ENCODE measurements around the gene JPH3.
A peak's percentile ranks its signal among the peaks of the same experiment; 100 is the strongest.

JPH3 gene

DNA sequence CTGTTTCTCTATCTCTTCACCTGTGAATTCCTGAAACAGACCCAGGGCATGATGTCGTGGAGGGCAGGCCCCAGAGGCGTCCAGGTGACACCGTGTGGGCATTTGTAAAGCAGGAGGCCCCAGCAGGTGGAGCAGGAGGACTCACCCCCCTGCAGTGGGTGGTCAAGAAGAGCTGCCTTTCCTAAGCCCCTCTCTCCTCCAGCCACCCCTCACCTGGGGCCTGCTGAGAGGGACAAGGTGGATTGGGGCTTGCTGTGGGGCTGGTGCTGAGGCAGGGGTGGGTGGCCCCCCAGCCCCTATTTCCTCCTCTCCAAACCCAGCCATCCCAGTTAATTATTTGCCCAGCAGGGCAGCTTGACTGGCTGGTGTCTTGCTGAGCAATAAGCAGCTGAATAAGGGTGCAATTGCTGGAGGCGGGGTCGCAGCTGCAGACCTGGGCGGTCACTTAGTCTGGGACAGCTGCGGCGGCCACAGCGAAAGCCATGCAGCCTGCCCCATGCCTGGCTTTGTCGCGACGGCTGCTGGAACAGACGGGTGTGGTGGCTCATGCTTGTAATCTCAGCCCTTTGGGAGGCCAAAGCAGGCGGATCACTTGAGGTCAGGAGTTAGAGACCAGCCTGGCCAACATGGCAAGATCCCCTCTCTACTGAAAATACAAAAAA is 56.4 kb downstream of the JPH3 start:
- ChIA-PET POLR2A (ENCODE audit: low non-redundant PET) (interaction anchor here (0.5 kb wide), 1 partner anchor 33 kb away, joined by 3 read pairs; no protein-coding TSS in a partner anchor), CTCF (interaction anchor here (0.5 kb wide), 1 partner anchor 111 kb away, joined by 3 read pairs; no protein-coding TSS in a partner anchor)
- no peak overlapping the region for H3K27ac ChIP-seq
- no peak for TF ChIP-seq CTCF (conservative IDR thresholded peaks at IDR 0.05; ENCODE audit: low read depth)
- no peak for DNase-seq (ENCODE audit: low spot score)

DNA sequence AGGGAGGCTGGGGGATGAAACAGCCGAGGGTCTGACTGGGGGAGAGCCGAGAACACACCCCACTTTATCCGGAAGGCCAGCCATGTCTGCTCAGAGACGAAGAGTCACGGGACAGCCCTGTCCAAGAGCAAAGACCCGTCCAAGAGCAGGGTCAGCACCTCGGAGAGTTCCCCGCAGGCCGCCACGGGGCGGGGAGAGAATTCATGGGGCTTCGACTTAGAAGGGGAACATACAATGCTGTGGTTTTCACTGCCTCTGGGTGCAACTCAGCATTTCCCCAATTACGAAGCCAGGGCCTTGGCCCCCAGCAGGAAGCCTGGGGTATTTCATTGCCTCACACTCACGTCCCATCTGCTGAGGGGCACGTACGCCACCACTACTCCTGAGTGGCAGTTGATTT is 59.3 kb downstream of the JPH3 start:
- ChIA-PET POLR2A (ENCODE audit: low non-redundant PET) (no interaction called here), CTCF (no interaction called here)
- H3K27ac ChIP-seq, result no peak overlapping the region
- peak; percentile 55 for DNase-seq (ENCODE audit: low spot score)
- TF ChIP-seq CTCF (conservative IDR thresholded peaks at IDR 0.05; ENCODE audit: low read depth), result no peak

- POLR2A ChIA-PET (ENCODE audit: low non-redundant PET), result no interaction called here
Measured at GRCh38 chr16:87662254-87663204, 60.2 kb downstream of the JPH3 start.

DNA sequence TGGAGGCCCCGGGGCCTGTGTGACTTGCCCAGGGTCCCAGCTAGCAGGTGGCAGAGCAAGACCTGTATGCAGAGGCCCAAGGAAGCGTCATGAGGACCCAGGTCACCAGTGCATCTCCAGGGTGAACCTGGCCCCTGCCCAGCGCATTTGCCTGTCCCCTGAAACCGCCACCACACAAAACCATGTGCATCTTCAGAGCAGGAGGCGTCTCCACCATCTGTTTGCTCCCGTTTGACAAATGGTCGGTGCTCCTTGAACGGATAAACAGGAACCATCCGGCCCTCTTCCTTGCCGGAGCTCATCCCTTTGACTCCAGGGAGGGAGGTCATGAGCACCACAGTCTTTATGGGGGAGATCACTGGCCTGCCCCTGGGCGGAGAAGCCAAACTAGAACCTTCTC is 62.5 kb downstream of the JPH3 start:
- DNase-seq (ENCODE audit: low spot score), result no peak
- H3K27ac ChIP-seq, result no peak overlapping the region
- ChIA-PET POLR2A (ENCODE audit: low non-redundant PET) (no interaction called here), CTCF (no interaction called here)
- TF ChIP-seq CTCF (conservative IDR thresholded peaks at IDR 0.05; ENCODE audit: low read depth), result no peak

More at GRCh38 chr16:87662254-87663204, 60.2 kb downstream of the JPH3 start:
- no peak for TF ChIP-seq CTCF (conservative IDR thresholded peaks at IDR 0.05; ENCODE audit: low read depth)
- DNase-seq (ENCODE audit: low spot score), result no peak
- CTCF ChIA-PET, result no interaction called here
- no peak overlapping the region for H3K27ac ChIP-seq

DNA sequence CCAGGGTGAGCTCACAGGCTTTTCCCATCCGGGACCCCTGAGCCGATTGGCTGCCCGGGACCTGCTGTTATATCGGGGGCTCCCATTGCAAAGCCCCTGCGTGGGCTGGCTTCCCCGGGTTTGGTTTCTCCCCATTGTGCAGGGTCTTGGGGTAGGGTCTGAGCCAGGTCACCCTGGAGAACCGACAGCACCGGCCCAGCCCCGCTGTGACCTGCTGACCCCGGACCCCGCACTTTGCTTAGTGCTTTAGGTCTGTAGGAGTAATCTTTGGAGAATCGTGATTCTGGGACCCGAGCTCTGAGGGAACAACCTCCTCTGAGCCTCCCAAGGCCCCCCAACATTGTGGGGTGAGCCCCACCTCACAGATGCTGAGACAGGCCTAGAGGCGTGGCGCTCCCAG is 62.9 kb downstream of the JPH3 start:
- no peak overlapping the region for H3K27ac ChIP-seq
- no peak for TF ChIP-seq CTCF (conservative IDR thresholded peaks at IDR 0.05; ENCODE audit: low read depth)
- ChIA-PET CTCF (no interaction called here), POLR2A (ENCODE audit: low non-redundant PET) (interaction anchor here (0.5 kb wide), 1 partner anchor 379 kb away, joined by 8 read pairs; no protein-coding TSS in a partner anchor)
- DNase-seq (ENCODE audit: low spot score), result no peak

DNA sequence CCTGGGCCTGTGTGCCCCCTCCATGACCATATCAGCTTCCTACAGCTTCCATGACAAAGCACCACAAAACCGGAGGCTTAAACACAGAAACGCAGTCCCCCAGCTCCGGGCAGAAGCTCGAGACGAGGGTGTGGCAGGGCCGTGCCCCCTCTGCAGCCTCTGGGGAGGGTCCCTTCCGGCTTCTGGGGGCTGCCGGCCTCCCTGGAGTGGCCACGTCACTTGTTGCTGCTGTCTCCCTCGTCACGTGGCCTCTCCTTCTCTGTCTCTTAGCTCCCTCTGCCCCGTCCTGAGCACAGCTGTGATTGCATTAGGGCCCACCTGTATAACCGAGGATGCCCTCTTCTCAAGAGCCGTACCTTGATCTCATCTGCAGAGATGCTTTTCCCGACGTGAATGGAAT is 64.6 kb downstream of the JPH3 start:
- DNase-seq (ENCODE audit: low spot score), result no peak
- POLR2A ChIA-PET (ENCODE audit: low non-redundant PET), result no interaction called here
- TF ChIP-seq CTCF (conservative IDR thresholded peaks at IDR 0.05; ENCODE audit: low read depth), result no peak
- CTCF ChIA-PET, result interaction anchor here (0.6 kb wide), 1 partner anchor 15 kb away, joined by 3 read pairs; no protein-coding TSS in a partner anchor
- H3K27ac ChIP-seq, result no peak overlapping the region

Data from RWPE1 (cell line).